ENCODE data around the gene DNAH2. TPM values are rescaled to one million over a fixed set of nuclear protein-coding genes. Genes with fewer than 3 reads are reported as not detected.

DNAH2 gene, protein sequence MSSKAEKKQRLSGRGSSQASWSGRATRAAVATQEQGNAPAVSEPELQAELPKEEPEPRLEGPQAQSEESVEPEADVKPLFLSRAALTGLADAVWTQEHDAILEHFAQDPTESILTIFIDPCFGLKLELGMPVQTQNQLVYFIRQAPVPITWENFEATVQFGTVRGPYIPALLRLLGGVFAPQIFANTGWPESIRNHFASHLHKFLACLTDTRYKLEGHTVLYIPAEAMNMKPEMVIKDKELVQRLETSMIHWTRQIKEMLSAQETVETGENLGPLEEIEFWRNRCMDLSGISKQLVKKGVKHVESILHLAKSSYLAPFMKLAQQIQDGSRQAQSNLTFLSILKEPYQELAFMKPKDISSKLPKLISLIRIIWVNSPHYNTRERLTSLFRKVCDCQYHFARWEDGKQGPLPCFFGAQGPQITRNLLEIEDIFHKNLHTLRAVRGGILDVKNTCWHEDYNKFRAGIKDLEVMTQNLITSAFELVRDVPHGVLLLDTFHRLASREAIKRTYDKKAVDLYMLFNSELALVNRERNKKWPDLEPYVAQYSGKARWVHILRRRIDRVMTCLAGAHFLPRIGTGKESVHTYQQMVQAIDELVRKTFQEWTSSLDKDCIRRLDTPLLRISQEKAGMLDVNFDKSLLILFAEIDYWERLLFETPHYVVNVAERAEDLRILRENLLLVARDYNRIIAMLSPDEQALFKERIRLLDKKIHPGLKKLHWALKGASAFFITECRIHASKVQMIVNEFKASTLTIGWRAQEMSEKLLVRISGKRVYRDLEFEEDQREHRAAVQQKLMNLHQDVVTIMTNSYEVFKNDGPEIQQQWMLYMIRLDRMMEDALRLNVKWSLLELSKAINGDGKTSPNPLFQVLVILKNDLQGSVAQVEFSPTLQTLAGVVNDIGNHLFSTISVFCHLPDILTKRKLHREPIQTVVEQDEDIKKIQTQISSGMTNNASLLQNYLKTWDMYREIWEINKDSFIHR (N-terminal part only)
- under 0.01 TPM for total RNA-seq

DNA sequence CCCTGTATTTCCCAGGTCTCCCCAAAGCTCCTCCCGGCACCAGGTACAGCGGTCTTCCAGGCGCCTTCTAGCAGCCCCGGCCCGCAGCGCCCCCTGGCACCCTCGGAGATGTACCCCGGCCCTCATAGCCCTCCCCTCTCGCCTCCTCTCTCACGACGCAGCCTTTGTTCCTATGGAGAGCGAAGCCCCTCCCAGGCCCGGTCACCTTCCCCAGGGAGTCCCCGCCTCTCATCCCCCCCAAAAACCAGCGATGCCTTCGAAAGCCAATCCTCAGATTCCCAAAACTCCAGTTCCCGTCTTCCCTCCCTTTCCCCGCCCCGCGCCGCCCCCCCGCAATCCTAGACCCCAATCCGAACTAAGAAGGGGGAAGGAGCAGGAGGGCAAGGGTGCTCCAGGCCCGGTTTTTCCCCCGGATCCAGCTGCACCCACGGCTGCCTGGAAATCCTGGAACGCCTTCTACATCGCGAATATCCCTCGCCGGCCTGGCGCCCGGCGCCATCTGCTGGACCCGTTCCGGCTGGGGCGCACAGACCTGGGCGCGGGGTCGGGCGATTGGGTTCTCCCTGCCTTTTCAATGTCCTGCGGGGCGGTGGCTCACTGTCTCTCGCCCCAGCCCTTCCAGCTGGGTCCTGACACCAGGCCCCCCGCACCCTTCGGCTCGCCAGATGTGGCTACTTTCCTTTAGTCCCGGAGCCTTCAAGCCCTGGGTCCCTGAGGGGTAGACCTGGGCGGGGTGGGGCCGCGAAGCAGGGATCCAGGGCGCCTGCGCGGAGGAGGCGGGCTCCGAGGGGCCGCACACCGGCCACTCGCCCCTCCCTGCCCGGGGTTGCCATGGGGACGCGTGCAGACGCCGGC is at the start of gene DNAH2:
Gene DNAH2, plus strand, starts transcription at position 844 of the 855 bp plus-strand sequence. CDS start 1,991 bp downstream, outside the sequence.
- no peaks in the 10 kb centered on the region for H3K9me3 ChIP-seq (ENCODE audit: low read depth, low read length)
- H3K27me3 ChIP-seq (ENCODE audit: insufficient read depth, low read length) = peaks cover 45% of the 10 kb centered on the region
- H3K4me1 ChIP-seq (ENCODE audit: insufficient read depth, low read length) = peaks cover 20% of the 10 kb centered on the region
- no peak within 1 kb of the TSS for H3K4me3 ChIP-seq (ENCODE audit: low read length)

DNA sequence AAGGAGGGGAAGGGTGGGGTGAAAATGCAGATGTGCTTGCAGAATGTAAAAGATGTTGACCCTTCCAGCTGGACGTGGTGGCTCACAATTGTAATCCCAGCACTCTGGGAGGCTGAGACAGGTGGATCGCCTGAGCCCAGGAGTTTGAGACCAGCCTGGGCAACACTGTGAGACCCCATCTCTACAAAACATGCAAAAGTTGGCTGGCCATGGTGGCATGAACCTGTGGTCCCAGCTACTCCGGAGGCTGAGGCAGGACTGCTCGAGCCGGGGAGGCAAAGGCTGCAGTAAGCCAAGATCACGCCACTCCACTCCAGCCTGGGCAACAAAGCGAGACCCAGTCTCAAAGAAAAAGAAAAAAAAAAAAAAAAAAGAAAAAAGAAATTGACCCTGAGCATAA is 49.1 kb upstream of the DNAH2 start:
- Histone ChIP-seq H3K9me3 (ENCODE audit: low read depth, low read length) (no peaks in the 10 kb centered on the region), H3K27me3 (ENCODE audit: insufficient read depth, low read length) (no peaks in the 10 kb centered on the region), H3K4me3 (ENCODE audit: low read length) (no peak overlapping the region), H3K4me1 (ENCODE audit: insufficient read depth, low read length) (no peaks in the 10 kb centered on the region)

DNA sequence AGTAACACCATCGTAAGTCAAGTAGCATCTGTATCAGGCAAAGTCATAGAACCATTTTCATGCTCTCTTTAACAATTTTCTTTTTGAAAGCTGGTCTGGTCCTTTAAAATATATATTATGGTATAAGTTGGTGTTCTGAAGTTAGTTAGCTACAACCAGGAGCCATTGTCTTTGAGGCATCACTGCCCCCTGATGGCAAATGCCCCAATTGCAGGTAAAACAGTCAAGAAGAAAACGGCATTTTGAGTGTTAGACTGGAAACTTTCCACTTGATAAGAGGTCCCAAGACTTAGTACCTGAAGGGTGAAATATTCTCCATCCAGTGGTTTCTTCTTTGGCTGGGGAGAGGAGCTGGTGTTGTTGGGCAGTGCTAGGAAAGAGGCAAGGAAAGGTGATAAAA is 44.3 kb upstream of the DNAH2 start:
- no peaks in the 10 kb centered on the region for H3K9me3 ChIP-seq (ENCODE audit: low read depth, low read length)

DNA sequence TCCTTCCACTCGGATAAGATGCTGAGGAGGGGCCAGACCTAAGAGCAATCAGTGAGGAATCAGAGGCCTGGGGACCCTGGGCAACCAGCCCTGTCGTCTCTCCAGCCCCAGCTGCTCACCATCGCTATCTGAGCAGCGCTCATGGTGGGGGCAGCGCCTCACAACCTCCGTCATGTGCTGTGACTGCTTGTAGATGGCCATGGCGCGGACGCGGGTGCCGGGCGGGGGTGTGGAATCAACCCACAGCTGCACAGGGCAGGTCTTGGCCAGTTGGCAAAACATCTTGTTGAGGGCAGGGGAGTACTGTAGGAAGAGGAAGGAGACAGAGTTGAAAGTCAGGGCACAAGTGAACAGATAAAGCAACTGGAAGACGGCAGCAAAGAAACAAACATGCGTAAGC is 42.6 kb upstream of the DNAH2 start:
- Histone ChIP-seq H3K27me3 (ENCODE audit: insufficient read depth, low read length) (no peaks in the 10 kb centered on the region), H3K9me3 (ENCODE audit: low read depth, low read length) (no peaks in the 10 kb centered on the region), H3K4me3 (ENCODE audit: low read length) (no peak overlapping the region), H3K4me1 (ENCODE audit: insufficient read depth, low read length) (no peaks in the 10 kb centered on the region)

More for the DNA sequence above, 44.3 kb upstream of the DNAH2 start:
- H3K27me3 ChIP-seq (ENCODE audit: insufficient read depth, low read length) = no peaks in the 10 kb centered on the region
- H3K4me1 ChIP-seq (ENCODE audit: insufficient read depth, low read length) = no peaks in the 10 kb centered on the region
- no peak overlapping the region for H3K4me3 ChIP-seq (ENCODE audit: low read length)

DNA sequence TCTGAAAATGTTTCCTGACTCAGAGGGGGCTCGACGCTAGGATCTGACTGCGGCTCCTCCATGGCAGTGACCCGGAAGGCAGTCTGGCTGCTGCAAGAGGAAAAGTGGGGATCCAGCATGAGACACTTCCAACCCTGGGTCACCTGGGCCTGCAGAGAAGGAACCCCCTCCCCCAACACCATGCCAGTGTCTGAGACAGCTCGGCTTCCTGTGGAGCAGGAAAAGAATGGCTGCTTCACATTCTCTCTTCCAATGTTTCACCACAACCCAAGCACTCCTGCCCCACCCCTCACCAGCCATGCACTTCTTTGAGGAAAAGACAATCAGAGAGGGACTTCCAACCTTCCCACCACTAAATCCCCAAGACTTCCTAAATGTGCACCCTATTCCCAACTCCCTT is 41.0 kb upstream of the DNAH2 start:
- no peak overlapping the region for H3K4me3 ChIP-seq (ENCODE audit: low read length)
- H3K27me3 ChIP-seq (ENCODE audit: insufficient read depth, low read length) = no peaks in the 10 kb centered on the region
- H3K9me3 ChIP-seq (ENCODE audit: low read depth, low read length) = no peaks in the 10 kb centered on the region
- H3K4me1 ChIP-seq (ENCODE audit: insufficient read depth, low read length) = no peaks in the 10 kb centered on the region

DNA sequence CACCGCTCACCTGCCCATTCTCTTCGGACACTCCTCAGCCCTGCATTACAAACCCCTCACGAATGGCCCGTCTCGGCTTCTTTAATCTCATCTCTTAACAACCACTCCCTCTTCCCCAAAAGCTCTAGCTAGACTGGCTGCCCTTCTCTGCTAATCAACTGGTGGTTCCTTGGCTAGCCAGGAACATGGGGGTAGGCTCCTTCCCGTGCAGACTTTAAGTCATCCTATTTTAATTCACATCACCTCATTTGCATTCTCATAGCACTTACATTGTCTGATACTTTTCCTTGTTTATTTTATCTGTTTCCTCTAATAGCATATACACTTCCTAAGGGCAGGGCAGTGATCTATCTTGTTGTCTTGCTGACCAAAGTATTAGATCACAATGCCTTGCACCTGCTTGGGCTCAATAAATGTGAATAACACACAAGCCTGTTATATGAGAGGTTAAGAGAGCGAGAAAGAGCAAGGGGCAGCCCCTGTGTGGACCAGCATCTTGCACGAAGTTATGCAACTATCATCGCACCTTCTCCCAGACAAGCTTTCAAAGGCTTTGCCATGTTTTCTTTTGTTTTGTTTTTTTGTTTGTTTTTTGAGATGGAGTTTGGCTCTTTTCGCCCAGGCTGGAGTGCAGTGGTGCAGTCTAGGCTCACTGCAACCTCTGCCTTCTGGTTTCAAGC is 40.0 kb upstream of the DNAH2 start:
- H3K4me1 ChIP-seq (ENCODE audit: insufficient read depth, low read length) = no peaks in the 10 kb centered on the region
- no peak overlapping the region for H3K4me3 ChIP-seq (ENCODE audit: low read length)
- H3K27me3 ChIP-seq (ENCODE audit: insufficient read depth, low read length) = no peaks in the 10 kb centered on the region
- H3K9me3 ChIP-seq (ENCODE audit: low read depth, low read length) = no peaks in the 10 kb centered on the region

DNA sequence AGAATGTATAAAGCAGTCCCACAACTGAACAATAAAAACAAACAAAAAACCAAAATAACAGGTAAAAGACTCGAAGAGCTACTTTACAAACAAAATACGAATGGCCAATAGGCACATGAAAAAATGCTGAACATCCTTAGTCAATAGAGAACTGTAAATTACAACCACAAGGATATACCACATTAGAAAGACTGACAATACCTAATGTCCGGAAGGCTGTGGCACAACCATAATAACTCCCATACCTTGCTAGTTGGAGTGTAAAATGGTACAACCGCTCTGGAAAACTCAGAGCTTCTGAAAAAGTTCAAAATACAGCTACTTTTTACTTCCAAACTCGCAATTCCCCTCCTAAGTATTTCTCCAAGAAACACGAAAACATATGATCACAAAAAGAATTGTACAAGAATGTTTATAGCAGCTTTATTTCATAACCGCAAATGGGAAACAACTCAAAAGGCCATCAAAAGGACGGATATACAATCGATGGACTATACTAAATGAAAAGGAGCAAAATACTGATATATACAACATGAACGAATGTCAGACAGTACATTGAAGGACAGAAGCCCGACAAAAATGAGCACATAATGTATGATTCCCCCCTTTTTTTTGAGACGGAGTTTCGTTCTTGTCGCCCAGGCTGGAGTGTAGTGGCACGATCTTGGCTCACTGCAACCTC is 32.6 kb upstream of the DNAH2 start:
- Histone ChIP-seq H3K4me1 (ENCODE audit: insufficient read depth, low read length) (peaks cover 30% of the 10 kb centered on the region), H3K4me3 (ENCODE audit: low read length) (peak overlapping the region; percentile 100), H3K27me3 (ENCODE audit: insufficient read depth, low read length) (no peaks in the 10 kb centered on the region)

DNA sequence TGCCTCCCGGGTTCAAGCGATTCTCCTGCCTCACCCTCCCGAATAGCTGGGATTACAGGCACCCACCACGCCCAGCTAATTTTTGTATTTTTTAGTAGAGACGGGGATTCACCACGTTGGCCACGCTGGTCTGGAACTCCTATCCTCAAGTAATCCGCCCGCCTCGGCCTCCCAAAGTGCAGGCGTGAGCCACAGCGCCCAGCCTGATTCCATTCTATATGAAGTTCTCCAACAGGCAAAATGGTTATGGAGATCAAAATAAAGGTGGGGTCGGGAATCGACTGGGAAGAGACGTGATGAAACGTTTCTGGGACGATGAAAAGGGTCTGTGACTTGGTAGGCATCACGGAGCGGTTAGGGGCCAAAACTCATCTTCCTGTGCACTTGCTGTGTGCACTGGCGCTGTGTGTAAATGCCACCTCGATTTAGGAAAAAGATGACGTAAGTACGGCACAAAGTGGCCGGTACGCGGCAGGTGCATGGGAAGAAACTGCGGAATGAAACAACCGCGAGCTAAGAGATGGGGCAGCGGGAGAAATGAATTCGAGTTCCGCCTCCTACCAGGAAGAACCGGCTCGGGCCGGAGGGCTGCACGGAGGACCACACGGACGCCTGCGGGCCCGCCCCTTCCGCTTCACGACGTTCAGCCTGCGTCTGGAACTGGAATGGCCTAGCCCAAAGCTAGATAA is 31.9 kb upstream of the DNAH2 start:
- H3K9me3 ChIP-seq (ENCODE audit: low read depth, low read length) = no peaks in the 10 kb centered on the region
- H3K4me3 ChIP-seq (ENCODE audit: low read length) = peak overlapping the region; percentile 100
- peaks cover 30% of the 10 kb centered on the region for H3K4me1 ChIP-seq (ENCODE audit: insufficient read depth, low read length)
- H3K27me3 ChIP-seq (ENCODE audit: insufficient read depth, low read length) = no peaks in the 10 kb centered on the region

More for the DNA sequence above, 32.6 kb upstream of the DNAH2 start:
- H3K9me3 ChIP-seq (ENCODE audit: low read depth, low read length) = no peaks in the 10 kb centered on the region

DNA sequence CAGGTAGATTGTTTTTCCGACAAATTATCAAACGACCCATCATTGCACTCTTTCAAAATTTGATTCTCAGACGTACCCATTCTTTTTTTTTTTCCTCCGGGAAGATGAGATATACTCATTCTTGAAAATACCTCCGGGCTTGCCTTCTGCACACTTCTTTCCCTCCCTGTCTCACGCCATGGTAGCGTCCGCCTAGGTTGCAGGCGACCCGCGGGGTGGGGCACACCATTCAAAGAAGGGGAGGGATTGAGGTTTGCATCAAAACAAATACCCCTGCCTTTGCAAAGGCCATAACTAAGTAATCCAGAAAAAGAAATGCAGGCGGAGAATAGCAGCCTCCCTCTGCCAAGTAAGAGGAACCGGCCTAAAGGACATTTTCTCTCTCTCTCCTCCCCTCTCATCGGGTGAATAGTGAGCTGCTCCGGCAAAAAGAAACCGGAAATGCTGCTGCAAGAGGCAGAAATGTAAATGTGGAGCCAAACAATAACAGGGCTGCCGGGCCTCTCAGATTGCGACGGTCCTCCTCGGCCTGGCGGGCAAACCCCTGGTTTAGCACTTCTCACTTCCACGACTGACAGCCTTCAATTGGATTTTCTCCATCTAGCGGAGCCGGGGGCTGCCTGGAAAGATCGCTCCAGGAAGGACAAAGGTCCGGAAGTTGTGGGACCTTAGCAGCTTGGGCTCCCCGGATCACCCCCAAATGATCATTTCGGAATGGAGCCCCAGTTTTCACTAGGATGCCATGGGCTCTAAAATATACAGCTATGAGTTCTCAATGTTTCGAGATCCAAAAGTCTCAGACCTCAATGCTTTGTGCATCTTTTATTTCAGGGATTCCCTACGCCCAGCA is 31.1 kb upstream of the DNAH2 start:
- H3K4me1 ChIP-seq (ENCODE audit: insufficient read depth, low read length) = peaks cover 30% of the 10 kb centered on the region
- no peaks in the 10 kb centered on the region for H3K9me3 ChIP-seq (ENCODE audit: low read depth, low read length)
- H3K27me3 ChIP-seq (ENCODE audit: insufficient read depth, low read length) = no peaks in the 10 kb centered on the region

DNA sequence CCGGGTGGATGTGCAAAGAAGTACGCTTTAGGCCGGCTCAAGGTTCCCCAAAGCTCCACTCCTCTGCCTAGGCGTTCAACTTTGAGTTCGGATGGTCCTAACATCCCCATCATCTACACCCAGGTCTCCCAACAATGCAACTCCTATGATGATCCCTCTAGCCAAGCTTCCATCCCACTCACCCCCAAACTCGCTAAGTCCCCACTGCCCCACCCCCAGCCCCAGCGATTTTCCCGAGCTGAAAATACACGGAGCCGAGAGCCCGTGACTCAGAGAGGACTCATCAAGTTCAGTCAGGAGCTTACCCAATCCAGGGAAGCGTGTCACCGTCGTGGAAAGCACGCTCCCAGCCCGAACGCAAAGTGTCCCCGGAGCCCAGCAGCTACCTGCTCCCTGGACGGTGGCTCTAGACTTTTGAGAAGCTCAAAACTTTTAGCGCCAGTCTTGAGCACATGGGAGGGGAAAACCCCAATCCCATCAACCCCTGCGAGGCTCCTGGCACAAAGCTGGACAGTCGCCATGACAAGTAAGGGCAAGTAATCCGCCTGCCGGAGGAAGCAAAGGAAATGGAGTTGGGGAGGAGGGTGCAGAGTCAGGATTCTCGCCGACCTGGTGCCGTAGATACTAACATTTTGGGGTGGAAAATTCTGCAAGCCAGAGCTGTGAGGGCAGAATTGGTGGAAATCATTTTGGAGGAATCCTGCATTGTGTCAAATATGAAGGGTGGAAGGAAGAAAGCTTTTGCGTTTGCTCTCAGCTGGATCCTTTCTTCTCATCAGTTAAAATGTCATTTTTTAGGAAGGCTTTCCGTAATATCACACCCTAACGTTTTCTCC is 30.3 kb upstream of the DNAH2 start, which contains the start of gene TP53:
Gene TP53, minus strand, starts transcription at position 419 of the 836 bp plus-strand sequence. CDS start 10,896 bp downstream, outside the sequence.
- no peaks in the 10 kb centered on the region for H3K9me3 ChIP-seq (ENCODE audit: low read depth, low read length)
- no peaks in the 10 kb centered on the region for H3K27me3 ChIP-seq (ENCODE audit: insufficient read depth, low read length)
- H3K4me3 ChIP-seq (ENCODE audit: low read length) = peak within 1 kb of the TSS; percentile 100
- H3K4me1 ChIP-seq (ENCODE audit: insufficient read depth, low read length) = peaks cover 30% of the 10 kb centered on the region

More for the DNA sequence above, 31.1 kb upstream of the DNAH2 start:
- peak overlapping the region; percentile 100 for H3K4me3 ChIP-seq (ENCODE audit: low read length)

DNA sequence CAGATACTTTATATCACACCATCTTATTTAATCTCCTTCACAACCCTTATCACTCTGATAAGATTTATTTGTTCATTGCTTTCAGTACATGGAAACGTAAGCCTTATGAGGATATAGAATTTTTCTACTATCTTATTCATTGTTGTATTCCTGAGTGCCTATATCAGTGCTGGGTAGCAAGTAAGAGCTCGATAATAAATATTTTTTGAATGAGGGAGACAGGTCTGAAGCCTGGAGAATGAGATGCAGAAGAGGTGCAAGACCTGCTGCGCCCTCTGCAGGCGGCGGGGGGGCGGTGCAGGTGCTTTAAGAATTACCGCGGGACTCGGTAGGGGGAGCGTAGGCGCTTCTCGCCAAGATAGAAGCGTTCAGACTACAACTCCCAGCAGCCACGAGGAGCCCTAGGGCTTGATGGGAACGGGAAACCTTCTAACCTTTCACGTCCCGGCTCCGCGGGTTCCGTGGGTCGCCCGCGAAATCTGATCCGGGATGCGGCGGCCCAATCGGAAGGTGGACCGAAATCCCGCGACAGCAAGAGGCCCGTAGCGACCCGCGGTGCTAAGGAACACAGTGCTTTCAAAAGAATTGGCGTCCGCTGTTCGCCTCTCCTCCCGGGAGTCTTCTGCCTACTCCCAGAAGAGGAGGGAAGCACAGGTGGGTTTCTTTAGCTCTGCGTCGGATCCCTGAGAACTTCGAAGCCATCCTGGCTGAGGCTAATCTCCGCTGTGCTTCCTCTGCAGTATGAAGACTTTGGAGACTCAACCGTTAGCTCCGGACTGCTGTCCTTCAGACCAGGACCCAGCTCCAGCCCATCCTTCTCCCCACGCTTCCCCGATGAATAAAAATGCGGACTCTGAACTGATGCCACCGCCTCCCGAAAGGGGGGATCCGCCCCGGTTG is 29.4 kb upstream of the DNAH2 start, which contains the start of gene WRAP53:
Gene WRAP53, plus strand, starts transcription at position 570 of the 900 bp plus-strand sequence. Its CDS starts 172 bp downstream, at position 742.
- Histone ChIP-seq H3K27me3 (ENCODE audit: insufficient read depth, low read length) (no peaks in the 10 kb centered on the region), H3K9me3 (ENCODE audit: low read depth, low read length) (no peaks in the 10 kb centered on the region), H3K4me1 (ENCODE audit: insufficient read depth, low read length) (peaks cover 30% of the 10 kb centered on the region), H3K4me3 (ENCODE audit: low read length) (peak within 1 kb of the TSS; percentile 100)
